HL-60 (cell line): ENCODE results near the gene GAK.
A peak's percentile ranks its signal among the peaks of the same experiment; 100 is the strongest.

ENCODE experiments used
- DNase-seq, 2 experiments: peaks; one replicate each; pipeline ENCODE4 v3.0.0-alpha.2; 2010 to 2020; ENCODE audit warnings: low read depth in 1 of 2, low spot score in 1 of 2
- H3K27ac ChIP-seq: fragments of 250-450 bp; sonication (Bioruptor Pico); replicated peaks from 2 replicates; pipeline ENCODE4 v1.5.1; 2020; ENCODE audit warnings: mild to moderate bottlenecking, moderate library complexity
- H3K27me3 ChIP-seq: fragments of 250-450 bp; sonication (Bioruptor Pico); 2 replicates; pipeline ENCODE4 v1.5.1; 2021; ENCODE audit warnings: mild to moderate bottlenecking, moderate library complexity; ENCODE audit not compliant: insufficient read depth, poor library complexity, severe bottlenecking
- H3K4me3 ChIP-seq: replicated peaks from 2 replicates; pipeline ENCODE4 v1.5.1; 2011; ENCODE audit warnings: mild to moderate bottlenecking, control low read depth, low read length; ENCODE audit not compliant: insufficient read depth
- CTCF ChIP-seq: IDR thresholded peaks from one replicate; pipeline ENCODE4 v1.5.1; 2011; ENCODE audit warnings: low read length, control low read depth, inconsistent platforms; ENCODE audit not compliant: insufficient read depth
- GABPA ChIP-seq: IDR thresholded peaks from 2 replicates; pipeline ENCODE4 v1.6.1; 2012; ENCODE audit warnings: low read depth
- POLR2AphosphoS5 ChIP-seq: IDR thresholded peaks from 2 replicates; pipeline ENCODE4 v1.6.1; 2012; ENCODE audit warnings: low read depth
- REST ChIP-seq: IDR thresholded peaks from 2 replicates; pipeline ENCODE4 v1.6.1; 2012; ENCODE audit warnings: low read depth; ENCODE audit not compliant: insufficient replicate concordance
- SPI1 ChIP-seq: IDR thresholded peaks from 2 replicates; pipeline ENCODE4 v1.6.1; 2012; ENCODE audit warnings: low read depth, mild to moderate bottlenecking, borderline replicate concordance

Gene GAK

GRCh38 chr4:967113-968104, 35.3 kb upstream of the GAK start:
- Histone ChIP-seq H3K27ac (no peak overlapping the region), H3K27me3 (no peaks in the 10 kb centered on the region), H3K4me3 (no peak overlapping the region; the same call in 1 of the 2 replicates)
- no peak for TF ChIP-seq REST
- no peak for TF ChIP-seq GABPA
- TF ChIP-seq SPI1 = no peak
- no peak for TF ChIP-seq CTCF
- TF ChIP-seq POLR2AphosphoS5 = no peak
- DNase-seq = peak; percentile 29 to 49

- TF ChIP-seq CTCF = no peak
- no peak for TF ChIP-seq POLR2AphosphoS5
- TF ChIP-seq REST = no peak
- no peak for TF ChIP-seq SPI1
- TF ChIP-seq GABPA = no peak
- Histone ChIP-seq H3K27me3 (no peaks in the 10 kb centered on the region), H3K4me3 (no peak overlapping the region), H3K27ac (no peak overlapping the region)
- no peak for DNase-seq
Measured at GRCh38 chr4:966266-967112, 34.4 kb upstream of the GAK start.

GRCh38 chr4:965766-966134, 33.6 kb upstream of the GAK start:
- Histone ChIP-seq H3K27ac (no peak overlapping the region), H3K4me3 (no peak overlapping the region), H3K27me3 (no peaks in the 10 kb centered on the region)
- no peak for DNase-seq
- no peak for TF ChIP-seq POLR2AphosphoS5
- no peak for TF ChIP-seq REST
- no peak for TF ChIP-seq SPI1
- no peak for TF ChIP-seq GABPA
- no peak for TF ChIP-seq CTCF
